GM18858 (cell line): ENCODE results near the gene SPRR3.

ENCODE experiments used
- ATAC-seq: cut with Tn5 transposase; IDR thresholded peaks from one replicate; pipeline ENCODE4 v1.9.1; 2021; ENCODE audit not compliant: unreplicated experiment

The SPRR3 gene

GRCh38 chr1:153049211-153049610 is 47.7 kb downstream of the SPRR3 start:
- no peak for ATAC-seq
